NCI-H69 (cell line): ENCODE data around the gene UCN.
"Not testable (repeated sequence)": the region's sequence is repeated elsewhere in the genome, so short reads cannot be mapped to it uniquely, and the experiment has no call there.

Experiments used
- DNase-seq: peaks from one replicate; lab custom pipeline; 2025; lab: John Stamatoyannopoulos, UW

UCN gene

GRCh38 chr2:27282892-27283291, 25.4 kb downstream of the UCN start:
- DNase-seq: peak; percentile 15

- DNase-seq: no peak
These were observed 26.2 kb downstream of the UCN start, which contains the start of gene TRIM54 for GRCh38 chr2:27281855-27282559. TSS of gene TRIM54 (plus strand) at chr2:27282429. CDS start at chr2:27282732, 303 bp downstream.

GRCh38 chr2:27281442-27281841, 26.8 kb downstream of the UCN start:
- DNase-seq: no peak

- DNase-seq: no peak
These were observed 27.4 kb downstream of the UCN start for GRCh38 chr2:27280826-27281225.

GRCh38 chr2:27278010-27278409, 30.2 kb downstream of the UCN start:
- no peak for DNase-seq

- DNase-seq: no peak
These were observed 32.8 kb downstream of the UCN start, which contains the start of gene DNAJC5G for GRCh38 chr2:27275211-27276150. TSS of gene DNAJC5G (plus strand) at chr2:27275433. CDS start at chr2:27276729, 1,296 bp downstream.

GRCh38 chr2:27272537-27273522, 35.4 kb downstream of the UCN start:
- DNase-seq: not testable (repeated sequence)

GRCh38 chr2:27271631-27272340, 36.5 kb downstream of the UCN start:
- DNase-seq: no peak

- no peak for DNase-seq
These were observed 37.6 kb downstream of the UCN start for GRCh38 chr2:27270670-27271069.

GRCh38 chr2:27270131-27270530, 38.1 kb downstream of the UCN start:
- DNase-seq: no peak

- not testable (repeated sequence) for DNase-seq
These were observed 39.9 kb downstream of the UCN start for GRCh38 chr2:27268296-27268695.

- no peak for DNase-seq
These were observed 42.7 kb downstream of the UCN start for GRCh38 chr2:27265536-27265870.

- DNase-seq: peak; percentile 77
These were observed 43.3 kb downstream of the UCN start for GRCh38 chr2:27264753-27265535.

GRCh38 chr2:27264253-27264752, 43.9 kb downstream of the UCN start:
- peak; percentile 22 for DNase-seq

GRCh38 chr2:27263287-27264252, 44.7 kb downstream of the UCN start:
- DNase-seq: peak; percentile 16

- peak; percentile 42 for DNase-seq
These were observed 45.6 kb downstream of the UCN start, which contains the start of gene SLC30A3 for GRCh38 chr2:27262379-27263286. TSS of gene SLC30A3 (minus strand) at chr2:27263047. CDS start at chr2:27262906, 141 bp downstream.

GRCh38 chr2:27261926-27262298, 46.3 kb downstream of the UCN start:
- DNase-seq: no peak
